GM21528 (cell line): ENCODE measurements around the gene GBP2.
"Not testable (repeated sequence)": the region's sequence is repeated elsewhere in the genome, so short reads cannot be mapped to it uniquely, and the experiment has no call there.

Experiments
- ATAC-seq: cut with Tn5 transposase; IDR thresholded peaks from one replicate; pipeline ENCODE4 v1.9.1; 2021; ENCODE audit warnings: mild to moderate bottlenecking, moderate library complexity; ENCODE audit not compliant: unreplicated experiment, low FRiP score

GBP2 gene

DNA sequence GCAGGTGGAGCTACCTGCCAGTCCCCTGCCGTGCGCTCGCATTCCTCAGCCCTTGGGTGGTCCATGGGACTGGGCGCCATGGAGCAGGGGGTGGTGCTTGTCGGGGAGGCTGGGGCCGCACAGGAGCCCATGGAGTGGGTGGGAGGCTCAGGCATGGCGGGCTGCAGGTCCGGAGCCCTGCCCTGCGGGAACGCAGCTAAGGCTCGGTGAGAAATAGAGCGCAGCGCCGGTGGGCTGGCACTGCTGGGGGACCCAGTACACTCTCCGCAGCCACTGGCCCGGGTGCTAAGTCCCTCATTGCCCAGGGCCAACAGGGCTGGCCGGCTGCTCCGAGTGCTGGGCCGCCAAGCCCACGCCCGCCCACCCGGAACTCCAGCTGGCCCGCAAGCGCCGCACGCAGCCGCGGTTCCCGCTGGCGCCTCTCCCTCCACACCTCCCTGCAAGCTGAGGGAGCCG lies 2.1 kb upstream of the GBP2 start:
- not testable (repeated sequence) for ATAC-seq

GRCh38 chr1:89126602-89127565 lies 970 bp upstream of the GBP2 start:
- ATAC-seq: not testable (repeated sequence)

DNA sequence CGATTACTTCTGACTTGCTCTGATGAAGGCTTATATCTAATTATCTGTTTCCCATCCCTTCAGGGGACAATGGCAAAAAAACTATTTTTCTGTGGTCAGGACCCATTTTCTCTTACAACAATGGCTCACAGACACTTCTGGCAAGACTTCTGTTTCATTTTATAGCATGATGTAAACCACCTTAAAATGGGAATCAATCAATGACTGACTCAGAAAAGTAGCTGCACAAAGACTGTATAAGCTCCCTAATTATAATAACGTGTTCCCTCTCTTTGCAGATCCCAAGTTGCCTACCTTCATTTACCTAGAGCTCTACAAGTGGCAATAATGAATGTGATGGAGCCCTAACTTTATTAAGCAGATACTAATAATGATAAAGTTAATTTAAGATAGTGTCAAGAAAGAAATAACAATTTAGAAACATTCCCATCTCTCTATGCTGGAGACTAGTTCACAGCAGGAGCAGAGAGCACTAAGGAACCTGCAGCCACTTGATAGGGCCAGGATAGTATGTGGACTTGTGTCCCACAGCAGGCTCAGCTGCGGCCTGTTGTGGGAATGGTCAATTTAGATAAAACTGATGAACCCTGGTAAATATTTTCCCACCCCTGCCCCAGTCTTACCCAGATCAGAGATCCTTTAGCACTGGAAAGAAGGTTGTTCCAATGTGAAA lies 538 bp downstream of the GBP2 start:
- ATAC-seq: peak; percentile 37

- ATAC-seq: no peak
Observed at GRCh38 chr1:89121641-89122040, 4.3 kb downstream of the GBP2 start.

- ATAC-seq: no peak
Observed at GRCh38 chr1:89114662-89115061, 11.3 kb downstream of the GBP2 start.

GRCh38 chr1:89112871-89113613 lies 12.9 kb downstream of the GBP2 start:
- no peak for ATAC-seq

GRCh38 chr1:89104687-89105086 lies 21.2 kb downstream of the GBP2 start:
- ATAC-seq: no peak

DNA sequence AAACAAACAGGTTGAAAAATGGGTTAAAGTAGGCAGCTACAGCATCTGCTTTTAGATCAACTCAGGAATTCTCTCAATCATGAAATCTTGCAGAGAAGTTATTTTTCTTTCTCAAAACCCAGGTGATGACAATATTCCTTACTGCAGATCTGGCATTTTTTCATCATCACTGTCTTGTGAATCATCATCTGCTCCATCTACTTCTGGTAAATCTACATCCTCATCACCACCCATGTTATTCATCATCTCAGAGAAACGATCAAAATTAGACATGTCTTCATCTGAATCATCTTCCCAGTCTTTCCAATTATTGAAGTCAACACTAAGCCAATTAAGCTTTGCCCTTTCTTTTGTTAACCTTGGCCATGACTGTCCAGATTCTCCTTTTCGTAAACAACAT lies 21.8 kb downstream of the GBP2 start:
- ATAC-seq: no peak

DNA sequence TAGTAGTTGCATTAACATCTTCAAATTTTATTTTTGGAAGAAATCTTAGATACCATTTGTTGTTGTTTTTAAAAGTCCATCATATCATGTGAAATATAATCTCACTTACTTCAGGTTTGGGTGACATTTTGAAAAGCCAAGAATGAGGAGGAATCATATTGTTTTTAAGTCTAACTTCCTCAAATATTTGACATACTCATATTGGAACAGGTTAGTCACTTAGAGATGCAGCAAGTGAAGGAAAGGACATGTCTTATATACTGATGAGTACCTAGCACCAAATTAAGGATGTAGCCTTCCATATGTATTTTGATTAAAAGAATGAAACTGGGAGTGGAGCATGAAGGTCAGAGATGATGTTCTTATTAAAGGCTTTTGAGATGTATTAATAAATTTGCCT lies 23.9 kb downstream of the GBP2 start:
- ATAC-seq: no peak

DNA sequence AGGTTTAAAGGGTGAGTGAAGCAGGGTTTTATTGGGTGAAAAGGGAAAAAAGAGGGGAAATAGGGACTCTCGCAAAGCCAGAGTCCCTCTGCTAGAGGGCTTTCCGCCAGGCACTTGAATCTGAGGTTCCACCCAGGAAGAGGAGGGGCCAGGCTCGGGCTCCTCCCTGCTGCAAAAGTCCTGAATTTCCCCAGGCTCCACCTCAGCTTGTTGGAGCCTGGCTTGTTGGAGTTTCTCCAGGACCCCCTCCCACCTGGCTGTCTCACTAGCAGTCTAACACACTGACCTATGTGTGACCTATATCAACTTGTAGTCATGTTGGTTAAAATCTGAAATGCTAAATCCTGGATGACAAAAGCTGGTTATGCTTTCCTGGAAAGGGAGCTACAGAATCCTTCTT lies 25.5 kb downstream of the GBP2 start:
- no peak for ATAC-seq

- ATAC-seq: no peak
Observed at GRCh38 chr1:89098857-89099256, 27.1 kb downstream of the GBP2 start.

GRCh38 chr1:89095737-89096136 lies 30.2 kb downstream of the GBP2 start:
- no peak for ATAC-seq

DNA sequence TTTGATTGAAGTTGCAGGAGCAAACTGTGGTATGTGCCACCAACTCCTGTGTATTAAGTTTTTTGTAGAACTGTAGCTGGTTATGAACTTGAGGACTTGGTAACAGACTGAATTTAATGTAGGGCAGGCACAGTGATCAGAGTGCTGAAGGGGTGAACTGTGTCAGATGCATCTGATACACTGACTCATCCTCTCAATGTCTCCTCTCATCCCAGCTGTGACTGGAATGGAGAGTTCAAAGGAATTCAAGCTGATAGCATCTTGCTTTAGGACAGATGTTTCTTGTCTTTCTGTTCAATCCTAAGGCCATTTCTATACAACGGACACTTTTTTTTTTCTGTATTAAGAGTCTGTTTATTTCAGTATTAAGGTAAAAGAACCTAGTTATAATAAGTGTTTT lies 36.0 kb downstream of the GBP2 start:
- no peak for ATAC-seq

GRCh38 chr1:89088572-89088971 lies 37.3 kb downstream of the GBP2 start:
- ATAC-seq: no peak

GRCh38 chr1:89087241-89087640 lies 38.7 kb downstream of the GBP2 start:
- ATAC-seq: no peak

GRCh38 chr1:89085781-89086180 lies 40.1 kb downstream of the GBP2 start:
- no peak for ATAC-seq

- ATAC-seq: no peak
Observed at GRCh38 chr1:89081005-89081404, 44.9 kb downstream of the GBP2 start.

DNA sequence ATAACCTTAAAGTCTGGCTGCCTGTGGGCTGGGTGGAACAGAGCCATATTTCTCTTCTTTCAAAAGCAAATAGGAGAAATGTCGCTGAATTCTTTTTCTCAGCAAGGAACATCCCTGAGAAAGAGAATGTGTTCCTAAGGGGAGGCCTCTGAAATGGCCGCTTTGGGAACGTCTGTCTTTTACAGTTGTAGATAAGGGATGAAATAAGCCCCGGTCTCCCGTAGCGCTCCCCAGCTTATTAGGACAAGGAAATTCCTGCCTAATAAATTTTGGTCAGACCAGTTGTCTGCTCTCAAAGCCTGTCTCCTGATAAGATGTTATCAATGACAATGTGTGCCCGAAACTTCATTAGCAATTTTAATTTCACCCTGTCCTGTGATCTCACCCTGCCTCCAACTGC lies 45.8 kb downstream of the GBP2 start:
- not testable (repeated sequence) for ATAC-seq

DNA sequence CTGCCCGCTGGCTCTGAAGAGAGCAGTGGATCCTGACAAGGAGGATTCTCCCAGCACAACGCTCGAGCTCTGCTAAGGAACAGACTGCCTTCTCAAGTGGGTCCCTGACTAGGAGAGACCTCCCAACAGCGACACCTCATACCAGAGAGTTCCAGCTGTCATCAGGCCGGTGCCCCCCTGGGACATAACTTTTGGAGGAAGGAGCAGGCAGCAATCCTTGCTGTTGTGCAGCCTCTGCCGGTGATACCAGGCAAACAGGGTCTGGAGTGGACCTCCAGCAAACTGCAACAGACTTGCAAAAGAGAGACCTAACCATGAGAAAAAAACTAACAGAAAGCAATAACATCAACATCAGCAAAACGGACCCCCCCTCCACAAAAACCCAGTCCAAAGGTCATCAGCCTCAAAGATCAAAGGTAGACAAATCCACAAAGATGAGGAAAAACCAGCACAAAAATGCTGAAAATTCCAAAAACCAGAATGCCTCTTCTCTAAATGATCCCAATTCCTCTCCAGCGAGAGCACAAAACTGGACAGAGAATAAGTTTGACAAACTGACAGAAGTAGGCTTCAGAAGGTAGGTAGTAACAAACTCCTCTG lies 53.3 kb downstream of the GBP2 start:
- ATAC-seq: not testable (repeated sequence)

DNA sequence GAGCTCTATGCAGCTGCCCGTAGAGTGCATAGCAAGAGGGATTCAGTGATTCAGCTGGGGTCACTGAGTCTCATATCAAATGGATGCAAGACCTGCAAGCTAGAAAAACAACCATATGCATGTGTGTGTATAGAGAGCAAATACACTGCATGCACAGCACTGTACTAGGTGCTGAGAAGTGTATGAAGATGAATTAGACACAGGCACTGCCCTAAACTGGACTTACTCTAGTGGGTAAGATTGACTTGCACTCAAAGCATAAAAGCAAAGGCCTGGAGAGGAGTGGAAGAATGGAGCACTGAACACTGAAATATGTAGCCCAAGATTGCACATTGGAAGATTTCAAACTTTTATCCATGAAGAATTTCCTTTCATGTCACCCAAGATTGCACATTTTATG lies 55.4 kb downstream of the GBP2 start:
- ATAC-seq: no peak

- no peak for ATAC-seq
Observed at GRCh38 chr1:89069951-89070350, 56.0 kb downstream of the GBP2 start.
